Mucosa of descending colon (tissue), 3 donors: ENCODE measurements around the gene GNL2. TPM values are rescaled to one million over a fixed set of nuclear protein-coding genes. Genes with fewer than 3 reads are reported as not detected.

Source experiments
- ATAC-seq: fragments of 200-7000 bp; cut with Tn5 transposase; one replicate; pipeline ENCODE4 v1.9.1; 2020; ENCODE audit warnings: mild to moderate bottlenecking, moderate library complexity
- DNase-seq, 3 donors: peaks; one replicate each; pipeline ENCODE4 v3.0.0-alpha.2; 2020
- H3K36me3 ChIP-seq: fragments of 200-600 bp; one replicate; pipeline ENCODE4 v1.8.0; 2021; ENCODE audit warnings: low read depth, mild to moderate bottlenecking
- H3K4me1 ChIP-seq: fragments of 200-600 bp; one replicate; pipeline ENCODE4 v1.8.0; 2021; ENCODE audit warnings: low read depth, mild to moderate bottlenecking
- H3K4me3 ChIP-seq: fragments of 200-600 bp; one replicate; pipeline ENCODE4 v1.8.0; 2021; ENCODE audit warnings: mild to moderate bottlenecking
- H3K9me3 ChIP-seq: fragments of 200-600 bp; one replicate; pipeline ENCODE4 v1.8.0; 2021; ENCODE audit warnings: mild to moderate bottlenecking
- intact Hi-C, 2 donors: fragments of 100-400 bp; cut with DNase I in 1 of 2; cut with micrococcal nuclease in 1 of 2; formaldehyde crosslinking; loops; one replicate each; pipeline versions ENCODE4 v1.11.0 to v1.11.1; 2022; cut with DNase I, micrococcal nuclease
- long read RNA-seq, 2 donors: library from polyadenylated mRNA; unstranded; transcript quantifications; one replicate each; pipeline ENCODE4 v2.0.0, GENCODE V29; 2019 to 2021
- total RNA-seq, 3 donors: library from RNA; stranded (reverse); fragmentation: NEBNext Ultra II Directional in 2 of 3; extraction: Animal tissue kit (Norgen Biotek cat#: 25700) in 2 of 3; gene quantifications; one replicate each; pipeline versions ENCODE4 v1.2.1 to v1.2.4, GENCODE V29; 2021 to 2023
- TF ChIP-seq, protein P1 (sequence below): fragments of 200-600 bp; IDR thresholded peaks from one replicate; pipeline ENCODE4 v1.8.0; 2022; ENCODE audit warnings: antibody characterized with exemption, mild to moderate bottlenecking
- donor health status: DM: no; HTN: no; CAD: no; lungs with moderate emphysema.
- donor health status: DM: no; HTN: no; CAD: no.
- donor health status: DM: no; HTN: yes; CAD: no.

Gene GNL2
- 10 to 100 TPM; 31.2 to 38.4 (median 34.0) TPM for total RNA-seq
- long read RNA-seq, donor 1, transcript GNL2-201 (16 exons, 2,334 nt) = major isoform, 13 of 17 reads
- long read RNA-seq, donor 1, partial matches to known transcripts = 2 of 17 reads
- long read RNA-seq, donor 1, other reads (novel, unspliced or antisense) = 2 of 17 reads
- long read RNA-seq, donor 2, transcript GNL2-201 (16 exons, 2,334 nt) = major isoform, 11 of 19 reads
- long read RNA-seq, donor 2, partial matches to known transcripts = 5 of 19 reads
- long read RNA-seq, donor 2, other reads (novel, unspliced or antisense) = 2 of 19 reads

GRCh38 chr1:37595440-37596181 is at the start of gene GNL2:
Gene GNL2 (minus strand): TSS chr1:37595937. CDS start chr1:37595822, 115 bp downstream.
- Histone ChIP-seq H3K36me3 (no peaks in the 10 kb centered on the region), H3K9me3 (no peaks in the 10 kb centered on the region), H3K4me3 (peak within 1 kb of the TSS; percentile 61), H3K4me1 (peaks cover 18% of the 10 kb centered on the region)
- DNase-seq (peak; percentile 98 to 99 (median 99)), ATAC-seq (peak; percentile 100)
- intact Hi-C loops = no loop called here
- TF ChIP-seq, protein P1, sequence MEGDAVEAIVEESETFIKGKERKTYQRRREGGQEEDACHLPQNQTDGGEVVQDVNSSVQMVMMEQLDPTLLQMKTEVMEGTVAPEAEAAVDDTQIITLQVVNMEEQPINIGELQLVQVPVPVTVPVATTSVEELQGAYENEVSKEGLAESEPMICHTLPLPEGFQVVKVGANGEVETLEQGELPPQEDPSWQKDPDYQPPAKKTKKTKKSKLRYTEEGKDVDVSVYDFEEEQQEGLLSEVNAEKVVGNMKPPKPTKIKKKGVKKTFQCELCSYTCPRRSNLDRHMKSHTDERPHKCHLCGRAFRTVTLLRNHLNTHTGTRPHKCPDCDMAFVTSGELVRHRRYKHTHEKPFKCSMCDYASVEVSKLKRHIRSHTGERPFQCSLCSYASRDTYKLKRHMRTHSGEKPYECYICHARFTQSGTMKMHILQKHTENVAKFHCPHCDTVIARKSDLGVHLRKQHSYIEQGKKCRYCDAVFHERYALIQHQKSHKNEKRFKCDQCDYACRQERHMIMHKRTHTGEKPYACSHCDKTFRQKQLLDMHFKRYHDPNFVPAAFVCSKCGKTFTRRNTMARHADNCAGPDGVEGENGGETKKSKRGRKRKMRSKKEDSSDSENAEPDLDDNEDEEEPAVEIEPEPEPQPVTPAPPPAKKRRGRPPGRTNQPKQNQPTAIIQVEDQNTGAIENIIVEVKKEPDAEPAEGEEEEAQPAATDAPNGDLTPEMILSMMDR = no peak

DNA sequence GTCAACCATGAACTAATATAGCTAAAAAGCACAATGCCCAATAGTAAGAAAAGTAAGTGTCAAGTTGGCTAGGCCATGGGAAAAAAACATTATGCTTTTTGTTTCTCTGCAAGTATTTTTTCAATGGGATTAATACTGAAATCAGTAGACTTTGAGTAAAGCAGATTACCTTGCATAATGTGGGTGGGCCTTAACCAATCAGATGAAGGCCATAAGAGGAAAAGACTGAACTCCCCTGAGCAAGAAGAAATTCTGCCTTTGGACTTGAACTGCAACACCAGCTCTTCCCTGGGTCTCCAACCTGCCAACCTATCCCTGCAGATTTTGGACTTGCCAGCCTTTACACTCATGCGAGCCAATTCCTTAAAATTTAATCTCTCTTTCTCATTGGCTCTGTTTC is 45.3 kb upstream of the GNL2 start:
- Histone ChIP-seq H3K4me1 (no peaks in the 10 kb centered on the region), H3K36me3 (no peaks in the 10 kb centered on the region), H3K9me3 (no peaks in the 10 kb centered on the region), H3K4me3 (no peak overlapping the region)
- TF ChIP-seq, protein P1 = no peak
- DNase-seq (no peak), ATAC-seq (no peak)
- intact Hi-C loops = no loop called here

DNA sequence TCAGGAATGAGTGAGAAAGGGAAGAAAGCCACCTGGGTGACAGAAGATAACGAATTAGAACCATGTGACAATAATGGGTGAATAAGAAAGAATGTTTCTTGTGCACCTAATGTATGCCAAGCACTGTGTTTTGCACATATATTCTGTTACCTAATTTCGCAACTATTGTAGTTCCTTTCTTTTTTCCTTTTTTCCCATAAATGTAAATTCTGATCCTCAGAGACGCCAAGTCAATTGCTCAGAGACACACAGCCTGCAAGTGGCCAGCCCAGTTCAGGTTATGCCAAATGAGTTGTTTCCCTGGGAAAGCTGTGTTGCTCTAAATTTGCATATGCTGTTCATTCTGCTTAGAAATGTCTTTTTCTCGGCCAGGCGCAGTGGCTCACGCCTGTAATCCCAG is 40.7 kb upstream of the GNL2 start:
- intact Hi-C loops = no loop called here
- TF ChIP-seq, protein P1 = no peak
- ATAC-seq (no peak), DNase-seq (no peak)
- no peaks in the 10 kb centered on the region for H3K36me3 ChIP-seq
- no peak overlapping the region for H3K4me3 ChIP-seq
- H3K4me1 ChIP-seq = peaks cover 6% of the 10 kb centered on the region
- no peaks in the 10 kb centered on the region for H3K9me3 ChIP-seq

GRCh38 chr1:37634992-37635902 is 39.5 kb upstream of the GNL2 start:
- intact Hi-C loops = no loop called here
- Histone ChIP-seq H3K4me1 (peaks cover 6% of the 10 kb centered on the region), H3K4me3 (no peak overlapping the region), H3K9me3 (no peaks in the 10 kb centered on the region), H3K36me3 (no peaks in the 10 kb centered on the region)
- TF ChIP-seq, protein P1 = no peak
- no peak for DNase-seq
- ATAC-seq = no peak

- intact Hi-C loops = no loop called here
- ATAC-seq (peak; percentile 78), DNase-seq (peak in 2 of 3 donors; percentile 13 to 35)
- TF ChIP-seq, protein P1 = no peak
- Histone ChIP-seq H3K4me1 (peaks cover 6% of the 10 kb centered on the region), H3K9me3 (no peaks in the 10 kb centered on the region), H3K4me3 (no peak within 1 kb of the TSS), H3K36me3 (no peaks in the 10 kb centered on the region)
Measured at GRCh38 chr1:37634244-37634991, 38.7 kb upstream of the GNL2 start, which contains the start of gene RSPO1. Gene RSPO1 (minus strand): TSS chr1:37634892. CDS start chr1:37629661, 5,231 bp downstream.
